SK-N-SH treated with all-trans-retinoic acid at 6 μM for 48 hours (cell line): ENCODE measurements around the gene MAGEB10.

ENCODE experiments used
- ATAC-seq: fragments of 200-7000 bp; cut with Tn5 transposase; 3 replicates; pipeline ENCODE4 v1.9.1; 2020; ENCODE audit warnings: mild to moderate bottlenecking, moderate library complexity
- ARNTL ChIP-seq: fragments of 450-650 bp; formaldehyde crosslinking; IDR thresholded peaks from 2 replicates; pipeline ENCODE4 v1.5.0; 2020; ENCODE audit warnings: low read depth, mild to moderate bottlenecking, moderate library complexity, borderline replicate concordance
- CREB5 ChIP-seq: fragments of 250-450 bp; sonication (Bioruptor Pico); IDR thresholded peaks from 2 replicates; pipeline ENCODE4 v1.5.1; 2020; ENCODE audit warnings: low read depth, mild to moderate bottlenecking, moderate library complexity
- CSDC2 ChIP-seq: fragments of 250-450 bp; sonication (Bioruptor Pico); IDR thresholded peaks from 2 replicates; pipeline ENCODE4 v1.5.0; 2020; ENCODE audit warnings: mild to moderate bottlenecking, moderate library complexity
- ESRRG ChIP-seq: fragments of 250-450 bp; sonication (Bioruptor Pico); IDR thresholded peaks from 2 replicates; pipeline ENCODE4 v1.6.1; 2021; ENCODE audit warnings: mild to moderate bottlenecking
- GLIS3 ChIP-seq: fragments of 250-450 bp; sonication (Bioruptor Pico); IDR thresholded peaks from 2 replicates; pipeline ENCODE4 v1.5.0; 2020; ENCODE audit warnings: mild to moderate bottlenecking, moderate library complexity
- ISL1 ChIP-seq: fragments of 250-450 bp; sonication (Bioruptor Pico); IDR thresholded peaks from 2 replicates; pipeline ENCODE4 v2.1.2; 2022; ENCODE audit warnings: mild to moderate bottlenecking, moderate library complexity
- PPARA ChIP-seq: fragments of 250-450 bp; sonication (Bioruptor Pico); IDR thresholded peaks from 2 replicates; pipeline ENCODE4 v1.5.0; 2020; ENCODE audit warnings: mild to moderate bottlenecking, borderline replicate concordance
- RARB ChIP-seq: fragments of 250-450 bp; sonication (Bioruptor Pico); IDR thresholded peaks from 2 replicates; pipeline ENCODE4 v1.8.0; 2021; ENCODE audit warnings: mild to moderate bottlenecking, moderate library complexity
- SNAI2 ChIP-seq: fragments of 250-450 bp; sonication (Bioruptor Pico); IDR thresholded peaks from 2 replicates; pipeline ENCODE4 v1.5.0; 2020; ENCODE audit warnings: mild to moderate bottlenecking, moderate library complexity
- TCF4 ChIP-seq: fragments of 250-450 bp; sonication (Bioruptor Pico); IDR thresholded peaks from 2 replicates; pipeline ENCODE4 v1.8.0; 2021; ENCODE audit warnings: mild to moderate bottlenecking, moderate library complexity, borderline replicate concordance
- TOX ChIP-seq: fragments of 250-450 bp; sonication (Bioruptor Pico); IDR thresholded peaks from 2 replicates; pipeline ENCODE4 v1.8.0; 2021; ENCODE audit warnings: mild to moderate bottlenecking, moderate library complexity, borderline replicate concordance
- TSHZ2 ChIP-seq: fragments of 250-450 bp; sonication (Bioruptor Pico); IDR thresholded peaks from 2 replicates; pipeline ENCODE4 v1.5.0; 2020; ENCODE audit warnings: mild to moderate bottlenecking, moderate library complexity
- ZC3H10 ChIP-seq: fragments of 250-450 bp; sonication (Bioruptor Pico); IDR thresholded peaks from 2 replicates; pipeline ENCODE4 v1.5.1; 2021; ENCODE audit warnings: mild to moderate bottlenecking, moderate library complexity
- ZFP30 ChIP-seq: fragments of 450-650 bp; formaldehyde crosslinking; IDR thresholded peaks from 2 replicates; pipeline ENCODE4 v1.5.0; 2022; ENCODE audit warnings: mild to moderate bottlenecking, moderate library complexity
- ZNF565 ChIP-seq: fragments of 450-650 bp; formaldehyde crosslinking; conservative IDR thresholded peaks from 2 replicates; pipeline ENCODE4 v1.5.0; 2020; ENCODE audit warnings: low read depth, mild to moderate bottlenecking, moderate library complexity
- ZNF70 ChIP-seq: fragments of 450-650 bp; formaldehyde crosslinking; IDR thresholded peaks from 2 replicates; pipeline ENCODE4 v1.5.0; 2020; ENCODE audit warnings: mild to moderate bottlenecking, moderate library complexity

The MAGEB10 gene

GRCh38 chrX:27838185-27838584 is 30.4 kb downstream of the MAGEB10 start:
- TF ChIP-seq TCF4 (no peak), PPARA (CRISPR knock-in tag) (no peak), TSHZ2 (CRISPR knock-in tag) (no peak), ISL1 (no peak), CREB5 (no peak), RARB (CRISPR knock-in tag) (no peak)
- ATAC-seq, result no peak

DNA sequence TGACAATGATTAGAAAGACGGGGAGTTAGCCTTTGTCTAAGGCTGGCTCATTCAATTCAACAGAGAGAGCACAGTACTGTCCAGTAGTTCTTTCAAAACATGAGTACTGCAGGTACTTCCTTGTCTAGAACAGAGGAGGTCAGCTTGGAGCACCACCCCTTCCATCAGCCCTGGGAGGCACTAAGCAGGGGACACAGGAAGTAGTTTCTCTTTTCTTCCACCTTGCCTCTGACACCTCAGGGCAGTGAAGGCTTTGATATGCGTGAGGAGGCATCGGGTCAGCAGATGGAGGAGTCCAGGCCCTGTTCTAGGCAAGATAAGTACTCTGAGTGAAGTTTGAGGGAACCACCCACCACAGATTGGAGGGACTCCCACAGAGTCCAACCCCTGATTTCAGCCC is 33.1 kb downstream of the MAGEB10 start:
- ATAC-seq, result peak; percentile 22; the same call in 2 of the 3 replicates
- TF ChIP-seq GLIS3 (CRISPR knock-in tag), result no peak

GRCh38 chrX:27842859-27843258 is 35.1 kb downstream of the MAGEB10 start:
- TF ChIP-seq ARNTL (CRISPR knock-in tag), result no peak
- TF ChIP-seq CSDC2 (CRISPR knock-in tag), result no peak
- no peak for TF ChIP-seq ZFP30
- no peak for ATAC-seq

- ATAC-seq, result no peak
- TF ChIP-seq ZNF565 (CRISPR knock-in tag) (no peak), ESRRG (no peak), CREB5 (no peak), SNAI2 (CRISPR knock-in tag) (no peak), TOX (CRISPR knock-in tag) (no peak)
Measured at GRCh38 chrX:27860337-27860736, 52.5 kb downstream of the MAGEB10 start.

DNA sequence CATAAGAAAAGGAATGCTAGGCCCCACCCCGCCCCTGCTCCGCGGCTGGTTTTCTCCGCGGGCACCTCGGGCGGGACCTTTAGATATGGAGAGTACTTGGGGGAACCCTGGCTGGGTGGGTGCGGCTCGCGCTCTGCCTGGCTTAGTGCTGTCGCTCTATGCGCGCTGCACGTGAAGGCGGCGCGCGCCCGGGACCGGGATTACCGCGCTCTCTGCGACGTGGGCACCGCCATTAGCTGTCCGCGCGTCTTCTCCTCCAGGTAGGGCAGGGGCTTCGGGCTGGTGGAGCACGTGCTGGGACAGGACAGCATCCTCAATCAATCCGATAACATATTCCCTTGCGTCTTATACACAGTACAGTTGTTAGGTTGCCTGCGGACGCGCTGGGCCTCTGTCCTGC is 56.0 kb downstream of the MAGEB10 start:
- no peak for ATAC-seq
- TF ChIP-seq CREB5 (no peak), ZNF70 (CRISPR knock-in tag) (no peak), TCF4 (no peak), TSHZ2 (CRISPR knock-in tag) (no peak), ZC3H10 (CRISPR knock-in tag) (no peak), SNAI2 (CRISPR knock-in tag) (no peak)
